ENCODE data around the gene ANP32E.

The ANP32E gene

GRCh38 chr1:150235852-150236613 lies at the start of gene ANP32E:
Gene ANP32E, minus strand, starts transcription at chr1:150236112. Its CDS starts 326 bp downstream, at chr1:150235786.
- DNase-seq (ENCODE audit: low read depth) = peak; percentile 100
- TF ChIP-seq, protein P1, sequence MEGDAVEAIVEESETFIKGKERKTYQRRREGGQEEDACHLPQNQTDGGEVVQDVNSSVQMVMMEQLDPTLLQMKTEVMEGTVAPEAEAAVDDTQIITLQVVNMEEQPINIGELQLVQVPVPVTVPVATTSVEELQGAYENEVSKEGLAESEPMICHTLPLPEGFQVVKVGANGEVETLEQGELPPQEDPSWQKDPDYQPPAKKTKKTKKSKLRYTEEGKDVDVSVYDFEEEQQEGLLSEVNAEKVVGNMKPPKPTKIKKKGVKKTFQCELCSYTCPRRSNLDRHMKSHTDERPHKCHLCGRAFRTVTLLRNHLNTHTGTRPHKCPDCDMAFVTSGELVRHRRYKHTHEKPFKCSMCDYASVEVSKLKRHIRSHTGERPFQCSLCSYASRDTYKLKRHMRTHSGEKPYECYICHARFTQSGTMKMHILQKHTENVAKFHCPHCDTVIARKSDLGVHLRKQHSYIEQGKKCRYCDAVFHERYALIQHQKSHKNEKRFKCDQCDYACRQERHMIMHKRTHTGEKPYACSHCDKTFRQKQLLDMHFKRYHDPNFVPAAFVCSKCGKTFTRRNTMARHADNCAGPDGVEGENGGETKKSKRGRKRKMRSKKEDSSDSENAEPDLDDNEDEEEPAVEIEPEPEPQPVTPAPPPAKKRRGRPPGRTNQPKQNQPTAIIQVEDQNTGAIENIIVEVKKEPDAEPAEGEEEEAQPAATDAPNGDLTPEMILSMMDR (conservative IDR thresholded peaks at IDR 0.05; ENCODE audit: control insufficient read depth, insufficient read depth, low read depth, low read length) = no peak
- peak within 1 kb of the TSS; percentile 67 for H3K4me3 ChIP-seq (ENCODE audit: control insufficient read depth, low read depth, low read length)

- DNase-seq (ENCODE audit: low read depth) = no peak
- no peak overlapping the region for H3K4me3 ChIP-seq (ENCODE audit: control insufficient read depth, low read depth, low read length)
- TF ChIP-seq, protein P1 (conservative IDR thresholded peaks at IDR 0.05; ENCODE audit: control insufficient read depth, insufficient read depth, low read depth, low read length) = no peak
These were observed 47.3 kb upstream of the ANP32E start for GRCh38 chr1:150283260-150283659.

DNA sequence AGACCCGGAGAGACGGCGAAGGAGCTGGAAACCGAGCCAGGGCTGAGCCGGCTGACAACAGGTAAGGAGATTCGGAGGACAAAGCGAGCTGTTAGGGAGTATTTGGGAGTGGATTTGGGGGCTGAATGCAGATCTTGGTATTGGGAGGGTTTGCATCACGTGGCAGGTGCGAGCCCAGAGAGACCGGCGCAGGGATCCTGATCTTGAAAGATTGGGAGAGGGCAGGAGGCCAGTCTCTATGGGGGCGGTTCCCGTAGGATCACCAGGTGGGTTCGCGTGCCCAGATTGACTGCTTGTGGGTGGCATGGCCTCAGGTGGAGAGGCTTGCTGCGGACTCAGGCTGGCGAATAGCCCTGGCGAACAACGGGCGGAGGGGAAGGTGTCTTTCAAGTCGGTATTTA lies 46.6 kb upstream of the ANP32E start:
- no peak for DNase-seq (ENCODE audit: low read depth)
- TF ChIP-seq, protein P1 (conservative IDR thresholded peaks at IDR 0.05; ENCODE audit: control insufficient read depth, insufficient read depth, low read depth, low read length) = no peak
- H3K4me3 ChIP-seq (ENCODE audit: control insufficient read depth, low read depth, low read length) = peak overlapping the region; percentile 54

- DNase-seq (ENCODE audit: low read depth) = peak; percentile 98
- TF ChIP-seq, protein P1 (conservative IDR thresholded peaks at IDR 0.05; ENCODE audit: control insufficient read depth, insufficient read depth, low read depth, low read length) = no peak
- peak within 1 kb of the TSS; percentile 54 for H3K4me3 ChIP-seq (ENCODE audit: control insufficient read depth, low read depth, low read length)
These were observed 46.0 kb upstream of the ANP32E start, which contains the start of gene CIART for GRCh38 chr1:150281758-150282557. Gene CIART, plus strand, starts transcription at chr1:150282554. Its CDS starts 714 bp downstream, at chr1:150283268.

DNA sequence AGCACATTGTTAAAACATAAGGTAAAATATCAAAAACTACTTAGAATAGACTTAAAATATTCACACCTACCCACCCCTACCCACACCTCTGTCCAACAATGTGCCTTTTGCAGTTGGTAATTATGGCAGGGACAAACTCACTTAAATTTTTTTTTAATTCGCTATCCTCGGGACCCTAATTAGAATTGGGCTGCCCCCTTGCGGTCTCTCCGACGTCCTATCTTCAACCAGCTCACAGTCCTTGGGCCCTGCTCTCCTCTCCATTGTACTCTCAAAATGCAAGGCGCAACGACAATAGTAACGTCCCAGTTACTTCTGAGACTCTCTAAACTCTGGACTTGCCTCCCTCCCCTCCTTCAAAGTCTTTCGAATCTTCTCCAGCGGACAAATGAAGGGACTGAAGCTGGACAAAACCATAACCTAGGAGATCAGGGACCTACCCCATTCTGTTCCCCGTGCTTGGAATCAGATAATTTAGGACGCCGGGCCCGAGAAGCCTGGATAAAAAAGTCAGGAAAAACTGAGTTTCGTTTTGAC lies 45.4 kb upstream of the ANP32E start:
- peak overlapping the region; percentile 54 for H3K4me3 ChIP-seq (ENCODE audit: control insufficient read depth, low read depth, low read length)
- DNase-seq (ENCODE audit: low read depth) = peak; percentile 71
- TF ChIP-seq, protein P1 (conservative IDR thresholded peaks at IDR 0.05; ENCODE audit: control insufficient read depth, insufficient read depth, low read depth, low read length) = peak; percentile 69

DNA sequence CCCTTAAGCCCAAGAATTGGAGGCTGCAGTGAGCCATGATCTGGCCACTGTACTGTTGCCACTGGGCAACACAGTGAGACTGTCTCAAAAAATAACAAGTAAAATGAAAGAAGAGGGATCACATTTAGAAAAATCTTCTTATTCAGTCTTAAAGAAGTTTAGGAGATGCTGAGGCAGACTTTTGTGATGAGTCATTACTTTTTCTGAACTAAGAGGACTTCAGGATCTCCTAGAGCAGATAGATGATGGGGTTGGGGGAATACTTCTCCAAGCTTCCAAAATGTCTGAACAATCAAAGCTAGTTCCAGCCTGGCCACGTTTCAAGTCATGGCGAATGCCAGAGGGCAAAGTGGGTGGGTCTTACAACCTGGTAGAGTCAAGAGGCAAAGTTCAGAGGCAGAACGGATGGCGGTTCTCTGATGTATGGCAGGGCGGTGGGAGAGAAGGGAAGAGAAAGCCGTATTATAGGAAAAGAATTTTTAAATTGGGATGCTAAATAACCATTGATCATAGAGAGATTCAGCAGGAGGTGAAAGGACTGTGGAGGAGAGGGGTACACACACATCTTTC lies 44.3 kb upstream of the ANP32E start:
- no peak overlapping the region for H3K4me3 ChIP-seq (ENCODE audit: control insufficient read depth, low read depth, low read length)
- no peak for DNase-seq (ENCODE audit: low read depth)
- TF ChIP-seq, protein P1 (conservative IDR thresholded peaks at IDR 0.05; ENCODE audit: control insufficient read depth, insufficient read depth, low read depth, low read length) = no peak
